Left ventricle myocardium inferior (tissue), 1 donor: ENCODE data around the gene ASCC1. TPM values are rescaled to one million over a fixed set of nuclear protein-coding genes. Genes with fewer than 3 reads are reported as not detected.
"Not testable (repeated sequence)": the region's sequence is repeated elsewhere in the genome, so short reads cannot be mapped to it uniquely, and the experiment has no call there.

Experiments
- DNase-seq: peaks from one replicate; pipeline ENCODE4 v3.0.0-alpha.2; 2020
- H3K27ac ChIP-seq: fragments of 200-600 bp; replicated peaks from 2 replicates; pipeline ENCODE4 v1.8.0; 2021
- H3K27me3 ChIP-seq: fragments of 200-600 bp; 2 replicates; pipeline ENCODE4 v1.8.0; 2021; ENCODE audit warnings: low read depth
- H3K36me3 ChIP-seq: fragments of 200-600 bp; 2 replicates; pipeline ENCODE4 v1.8.0; 2021
- H3K4me1 ChIP-seq: fragments of 200-600 bp; 2 replicates; pipeline ENCODE4 v1.8.0; 2021
- H3K4me3 ChIP-seq: fragments of 200-600 bp; 2 replicates; pipeline ENCODE4 v1.8.0; 2021; ENCODE audit warnings: mild to moderate bottlenecking, moderate library complexity
- H3K9me3 ChIP-seq: fragments of 200-600 bp; replicated peaks from 2 replicates; pipeline ENCODE4 v1.8.0; 2021
- intact Hi-C: fragments of 100-400 bp; cut with micrococcal nuclease; formaldehyde crosslinking; loops from one replicate; pipeline ENCODE4 v1.11.0; 2022
- total RNA-seq: library from RNA; stranded (reverse); fragmentation: NEBNext Ultra II Directional; extraction: Animal tissue kit (Norgen Biotek cat#: 25700); gene quantifications from one replicate; pipeline ENCODE4 v1.2.1, GENCODE V29; 2021
- TF ChIP-seq, protein P1 (sequence below): fragments of 200-600 bp; IDR thresholded peaks from 2 replicates; pipeline ENCODE4 v1.8.0; 2021; ENCODE audit warnings: antibody characterized with exemption, mild to moderate bottlenecking, borderline replicate concordance
- donor health status: DM: no; HTN: yes; CAD: no; lungs with severe emphysema.

ASCC1 gene
- total RNA-seq, 1 donor from 2014 or later, result 37.0 TPM

DNA sequence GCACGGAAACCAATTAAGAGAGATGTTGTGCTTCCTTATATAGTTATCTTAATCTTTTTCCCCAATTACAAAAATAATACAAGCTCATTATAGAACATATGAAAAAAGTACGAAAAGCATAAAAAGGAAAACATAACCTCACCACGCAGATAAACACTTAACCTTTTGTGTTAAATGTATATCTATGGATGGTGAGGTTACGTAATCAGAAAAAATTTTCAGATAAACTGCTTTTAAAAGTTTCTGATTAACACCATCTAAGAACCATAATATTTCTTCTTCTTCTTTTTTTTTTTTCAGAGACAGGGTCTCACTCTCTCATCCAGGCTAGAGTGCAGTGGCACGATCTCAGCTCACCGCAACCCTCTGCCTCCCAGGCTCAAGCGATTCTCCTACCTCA lies 78.5 kb downstream of the ASCC1 start:
- intact Hi-C loops, result no loop called here
- peaks cover 16% of the 10 kb centered on the region for H3K36me3 ChIP-seq
- no peak overlapping the region for H3K27ac ChIP-seq
- no peaks in the 10 kb centered on the region for H3K27me3 ChIP-seq
- no peak for DNase-seq
- TF ChIP-seq, protein P1, sequence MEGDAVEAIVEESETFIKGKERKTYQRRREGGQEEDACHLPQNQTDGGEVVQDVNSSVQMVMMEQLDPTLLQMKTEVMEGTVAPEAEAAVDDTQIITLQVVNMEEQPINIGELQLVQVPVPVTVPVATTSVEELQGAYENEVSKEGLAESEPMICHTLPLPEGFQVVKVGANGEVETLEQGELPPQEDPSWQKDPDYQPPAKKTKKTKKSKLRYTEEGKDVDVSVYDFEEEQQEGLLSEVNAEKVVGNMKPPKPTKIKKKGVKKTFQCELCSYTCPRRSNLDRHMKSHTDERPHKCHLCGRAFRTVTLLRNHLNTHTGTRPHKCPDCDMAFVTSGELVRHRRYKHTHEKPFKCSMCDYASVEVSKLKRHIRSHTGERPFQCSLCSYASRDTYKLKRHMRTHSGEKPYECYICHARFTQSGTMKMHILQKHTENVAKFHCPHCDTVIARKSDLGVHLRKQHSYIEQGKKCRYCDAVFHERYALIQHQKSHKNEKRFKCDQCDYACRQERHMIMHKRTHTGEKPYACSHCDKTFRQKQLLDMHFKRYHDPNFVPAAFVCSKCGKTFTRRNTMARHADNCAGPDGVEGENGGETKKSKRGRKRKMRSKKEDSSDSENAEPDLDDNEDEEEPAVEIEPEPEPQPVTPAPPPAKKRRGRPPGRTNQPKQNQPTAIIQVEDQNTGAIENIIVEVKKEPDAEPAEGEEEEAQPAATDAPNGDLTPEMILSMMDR, result no peak
- no peak overlapping the region for H3K4me3 ChIP-seq
- no peaks in the 10 kb centered on the region for H3K9me3 ChIP-seq
- peaks cover 22% of the 10 kb centered on the region for H3K4me1 ChIP-seq

DNA sequence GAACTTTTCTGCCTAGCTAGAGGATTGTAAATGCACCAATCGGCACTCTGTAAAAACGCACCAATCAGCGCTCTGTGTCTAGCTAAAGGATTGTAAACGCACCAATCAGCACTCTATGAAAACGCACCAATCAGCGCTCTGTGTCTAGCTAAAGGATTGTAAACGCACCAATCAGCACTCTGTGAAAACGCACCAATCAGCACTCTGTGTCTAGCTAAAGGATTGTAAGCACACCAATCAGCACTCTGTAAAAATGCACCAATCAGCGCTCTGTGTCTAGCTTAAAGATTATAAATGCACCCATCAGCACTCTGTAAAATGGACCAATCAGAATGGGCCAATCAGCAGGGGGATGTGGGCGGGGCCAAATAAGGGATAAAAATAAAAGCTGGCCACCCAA lies 79.9 kb downstream of the ASCC1 start:
- H3K36me3 ChIP-seq, result peaks cover 19% of the 10 kb centered on the region
- H3K27ac ChIP-seq, intact Hi-C loops: not testable (repeated sequence)

DNA sequence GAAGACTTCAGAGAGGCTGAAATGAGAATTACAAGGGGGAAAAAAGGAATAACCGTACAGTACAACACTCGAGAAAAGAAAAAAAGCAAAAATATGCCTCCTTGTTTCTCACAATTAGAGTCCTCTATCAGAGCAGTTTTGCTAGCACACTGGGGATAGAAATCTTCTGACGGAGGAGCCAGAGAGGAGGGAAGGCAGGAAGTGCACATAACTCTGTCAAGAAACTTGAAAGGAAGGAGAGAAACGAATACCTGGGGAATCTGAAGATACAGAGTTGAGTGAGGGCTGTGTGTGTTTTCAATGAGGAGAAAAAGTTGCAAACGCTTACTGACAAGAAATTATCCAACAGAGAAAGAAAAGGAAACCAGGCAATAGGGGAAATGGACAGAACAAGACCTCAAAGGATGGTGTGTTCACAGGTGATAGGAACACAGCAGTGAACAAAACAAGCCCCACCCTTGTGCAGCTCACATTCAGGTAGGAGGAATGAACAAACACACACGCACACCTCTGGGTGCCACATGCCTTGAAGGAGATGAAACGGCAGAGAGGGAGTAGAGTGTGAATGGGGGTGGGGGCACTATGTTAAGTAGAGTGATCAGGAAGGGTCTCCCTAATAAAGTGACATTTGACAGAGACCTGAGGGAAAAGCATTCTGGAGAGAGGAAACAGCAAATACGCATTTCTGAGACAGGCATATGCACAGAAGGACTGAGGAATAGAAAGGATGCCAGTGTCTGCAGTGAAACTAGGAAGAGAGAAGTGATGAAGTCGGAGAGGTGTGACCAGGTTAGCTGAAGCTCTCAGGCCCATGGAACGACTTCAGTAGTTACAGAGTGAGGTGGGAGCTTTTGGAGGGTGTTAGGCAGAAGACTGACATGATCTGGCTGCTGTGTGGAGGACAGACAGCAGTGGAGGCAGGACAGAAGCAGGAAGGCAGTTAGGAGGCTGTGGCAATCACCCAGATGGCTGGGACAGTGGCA lies 81.0 kb downstream of the ASCC1 start:
- H3K27me3 ChIP-seq, result no peaks in the 10 kb centered on the region
- TF ChIP-seq, protein P1, result no peak

More for the DNA sequence above, 79.9 kb downstream of the ASCC1 start:
- not testable (repeated sequence) for H3K4me3 ChIP-seq, H3K27me3 ChIP-seq, DNase-seq, H3K9me3 ChIP-seq
- peaks cover 30% of the 10 kb centered on the region for H3K4me1 ChIP-seq

DNA sequence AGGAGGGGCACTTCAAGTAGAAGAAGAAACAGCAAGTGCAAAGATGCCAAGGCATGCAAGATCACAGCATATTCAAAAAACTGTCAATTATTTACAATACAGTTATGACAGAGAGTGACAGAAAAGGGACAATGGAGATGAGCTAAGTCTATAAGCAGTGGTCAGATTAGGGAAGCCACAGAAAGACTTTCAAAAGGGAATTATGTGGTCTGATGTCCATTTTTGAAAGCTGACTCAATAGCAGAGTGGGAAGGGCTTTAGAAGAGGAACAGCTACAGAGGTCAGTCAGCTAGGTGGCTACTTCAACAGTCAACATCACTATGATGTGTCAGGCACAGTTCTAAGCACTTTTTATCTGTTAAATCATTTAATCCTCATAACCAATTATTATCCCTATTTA lies 82.6 kb downstream of the ASCC1 start:
- peaks cover 19% of the 10 kb centered on the region for H3K4me1 ChIP-seq
- TF ChIP-seq, protein P1, result no peak
- intact Hi-C loops, result no loop called here
- H3K4me3 ChIP-seq, result no peak overlapping the region
- DNase-seq, result no peak
- H3K27me3 ChIP-seq, result no peaks in the 10 kb centered on the region
- H3K36me3 ChIP-seq, result peaks cover 19% of the 10 kb centered on the region
- no peak overlapping the region for H3K27ac ChIP-seq
- H3K9me3 ChIP-seq, result no peaks in the 10 kb centered on the region

More for the DNA sequence above, 81.0 kb downstream of the ASCC1 start:
- DNase-seq, result no peak
- Histone ChIP-seq H3K27ac (no peak overlapping the region), H3K36me3 (peaks cover 19% of the 10 kb centered on the region), H3K4me3 (no peak overlapping the region), H3K4me1 (peaks cover 27% of the 10 kb centered on the region), H3K9me3 (no peaks in the 10 kb centered on the region)
- intact Hi-C loops, result no loop called here

DNA sequence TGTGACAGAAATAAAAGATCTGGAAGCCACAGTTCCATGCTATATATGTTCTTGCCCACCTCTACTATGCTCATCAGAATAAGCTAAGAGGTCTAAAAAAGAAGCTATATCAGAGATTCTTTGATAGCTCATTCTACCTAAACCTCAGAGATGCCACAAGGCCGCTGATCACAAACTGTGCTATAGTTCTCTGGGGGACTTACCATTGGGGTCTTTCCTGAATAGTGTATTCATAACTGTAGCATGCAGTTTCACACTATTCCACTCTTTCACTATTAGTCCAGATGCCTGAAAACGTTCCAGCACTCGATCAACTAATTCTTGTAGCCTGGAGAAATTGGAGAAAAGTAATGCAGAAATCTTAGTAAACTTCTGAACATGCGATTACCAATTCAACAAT lies 83.2 kb downstream of the ASCC1 start:
- Histone ChIP-seq H3K27me3 (no peaks in the 10 kb centered on the region), H3K4me1 (peaks cover 14% of the 10 kb centered on the region), H3K9me3 (no peaks in the 10 kb centered on the region), H3K36me3 (peaks cover 21% of the 10 kb centered on the region), H3K4me3 (no peak overlapping the region), H3K27ac (peak overlapping the region; percentile 41)
- TF ChIP-seq, protein P1, result no peak
- no peak for DNase-seq
- intact Hi-C loops, result no loop called here

DNA sequence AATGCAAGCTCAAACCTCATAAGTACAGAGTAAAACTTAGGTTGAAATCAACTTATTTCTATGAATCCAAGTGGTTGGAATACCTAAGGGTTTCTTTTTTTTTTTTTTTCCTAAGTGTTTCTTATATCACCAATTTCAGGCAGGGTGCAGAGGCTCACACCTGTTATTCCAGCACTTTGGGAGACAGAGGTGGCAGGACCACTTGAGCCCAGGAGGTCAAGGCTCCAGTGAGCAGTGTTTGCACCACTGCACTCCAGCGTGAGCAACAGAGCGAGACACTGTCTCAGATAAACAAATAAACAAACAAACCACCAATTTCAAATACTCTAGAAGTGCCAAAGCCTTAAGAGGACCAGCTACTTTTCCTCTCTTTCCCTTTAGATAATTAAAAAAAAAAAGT lies 88.5 kb downstream of the ASCC1 start:
- peaks cover 17% of the 10 kb centered on the region for H3K36me3 ChIP-seq
- no peak overlapping the region for H3K27ac ChIP-seq
- TF ChIP-seq, protein P1, result no peak
- intact Hi-C loops, result loop anchor here (10.0 kb wide), 1 partner anchor 207 kb away; no protein-coding TSS in a partner anchor
- no peak for DNase-seq
- peaks cover 42% of the 10 kb centered on the region for H3K4me1 ChIP-seq
- no peaks in the 10 kb centered on the region for H3K27me3 ChIP-seq
- H3K9me3 ChIP-seq, result no peaks in the 10 kb centered on the region
- H3K4me3 ChIP-seq, result no peak overlapping the region
